ENCODE measurements around the gene TFF3.

Gene TFF3

GRCh38 chr21:42316891-42317290 lies 1.7 kb upstream of the TFF3 start:
- TF ChIP-seq CTCF (IDR thresholded peaks at IDR 0.05) = no peak

GRCh38 chr21:42314616-42315295 lies 453 bp downstream of the TFF3 start:
- TF ChIP-seq CTCF (IDR thresholded peaks at IDR 0.05) = no peak

- no peak for TF ChIP-seq CTCF (IDR thresholded peaks at IDR 0.05)
Measured at GRCh38 chr21:42313501-42313969, 1.7 kb downstream of the TFF3 start.

- no peak for TF ChIP-seq CTCF (IDR thresholded peaks at IDR 0.05)
Measured at GRCh38 chr21:42312626-42313104, 2.5 kb downstream of the TFF3 start.

- TF ChIP-seq CTCF (IDR thresholded peaks at IDR 0.05) = no peak
Measured at GRCh38 chr21:42311816-42312625, 3.2 kb downstream of the TFF3 start.

- TF ChIP-seq CTCF (IDR thresholded peaks at IDR 0.05) = no peak
Measured at GRCh38 chr21:42311160-42311559, 4.0 kb downstream of the TFF3 start.

GRCh38 chr21:42310411-42311001 lies 4.7 kb downstream of the TFF3 start:
- TF ChIP-seq CTCF (IDR thresholded peaks at IDR 0.05) = no peak

Data from LNCAP (cell line).